Measurements from ENCODE around the gene TPP1.

The TPP1 gene

DNA sequence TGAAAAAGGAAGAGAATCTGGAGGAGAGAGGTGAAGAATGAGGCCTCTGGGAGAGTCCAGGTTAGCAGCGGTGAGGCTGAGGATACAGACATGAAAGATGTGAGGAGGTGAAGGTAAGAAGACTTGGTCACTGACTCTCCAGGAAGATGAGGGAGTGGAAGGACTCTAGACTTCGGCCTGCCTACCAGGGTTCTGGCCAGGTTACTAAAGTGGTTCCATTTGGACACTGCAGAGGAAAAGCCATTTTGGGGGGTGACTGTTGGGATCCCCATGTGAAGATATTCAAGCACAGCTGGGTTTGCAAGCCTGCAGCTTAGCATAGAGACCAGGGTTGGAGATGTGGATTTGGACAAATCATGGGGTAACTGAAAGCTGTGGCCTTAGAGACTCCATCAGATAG is 28.6 kb upstream of the TPP1 start:
- no peak for DNase-seq (ENCODE audit: low read depth in 2 of 2, low spot score in 1 of 2)

DNA sequence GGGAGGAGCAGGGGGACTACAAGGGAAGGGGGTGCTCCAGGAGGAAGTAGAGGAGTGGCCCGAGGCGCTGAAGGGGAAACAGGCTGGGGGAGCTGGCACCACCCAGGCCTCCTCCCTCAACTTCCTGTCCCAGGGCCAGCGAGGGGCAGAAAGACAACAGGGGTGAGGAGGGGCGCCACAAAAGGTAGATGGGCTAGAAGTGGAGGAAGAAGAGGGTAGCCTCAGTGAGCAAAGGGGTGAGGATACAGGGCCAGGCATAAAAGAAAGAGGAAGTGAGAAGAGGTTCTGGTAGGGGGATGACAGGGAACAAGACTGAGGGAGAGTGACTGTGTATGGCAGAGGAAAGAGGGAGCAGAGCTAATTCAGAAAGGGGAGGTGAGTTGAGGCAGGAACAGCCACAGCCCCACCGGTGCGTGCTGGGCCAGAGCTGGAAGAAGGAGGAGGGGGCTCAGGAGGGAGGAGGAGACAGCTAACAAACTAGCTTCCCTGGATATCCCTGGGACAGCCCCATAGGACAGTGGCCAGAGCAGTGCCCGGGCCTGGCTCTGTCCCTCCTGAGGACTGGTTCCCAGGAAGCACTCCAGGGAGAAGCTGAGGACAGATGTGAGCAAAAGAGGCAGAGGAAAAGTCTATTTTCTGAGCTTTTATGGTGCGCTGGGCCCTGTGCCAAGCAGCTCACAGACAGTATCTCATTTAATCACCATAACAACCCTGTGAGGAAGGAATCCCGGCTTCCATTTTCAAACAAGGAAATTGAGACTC is 27.9 kb upstream of the TPP1 start:
- no peak for DNase-seq (ENCODE audit: low read depth in 2 of 2, low spot score in 1 of 2)

DNA sequence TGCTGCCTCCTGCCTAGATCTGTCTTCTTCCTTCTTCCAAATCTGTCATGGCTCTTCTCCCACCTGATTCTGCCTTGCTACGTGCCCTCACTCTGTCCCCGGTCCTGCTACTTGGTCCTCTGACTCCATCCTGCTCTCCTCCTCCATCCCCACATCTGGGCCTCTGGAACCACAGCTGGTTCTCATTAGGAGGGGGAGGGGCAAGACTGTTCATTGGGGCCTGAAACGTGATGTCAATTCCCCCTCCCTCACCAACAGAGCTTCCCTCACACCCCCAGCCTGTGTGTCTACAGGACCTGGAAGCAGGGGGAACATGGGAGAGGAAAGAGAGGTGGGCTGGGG is 27.3 kb upstream of the TPP1 start:
- DNase-seq (ENCODE audit: low read depth in 2 of 2, low spot score in 1 of 2) = no peak

- no peak for DNase-seq (ENCODE audit: low read depth in 2 of 2, low spot score in 1 of 2)
Observed at GRCh38 chr11:6646071-6646470, 26.8 kb upstream of the TPP1 start.

GRCh38 chr11:6642957-6643356 is 23.7 kb upstream of the TPP1 start:
- no peak for DNase-seq (ENCODE audit: low read depth in 2 of 2, low spot score in 1 of 2)

DNA sequence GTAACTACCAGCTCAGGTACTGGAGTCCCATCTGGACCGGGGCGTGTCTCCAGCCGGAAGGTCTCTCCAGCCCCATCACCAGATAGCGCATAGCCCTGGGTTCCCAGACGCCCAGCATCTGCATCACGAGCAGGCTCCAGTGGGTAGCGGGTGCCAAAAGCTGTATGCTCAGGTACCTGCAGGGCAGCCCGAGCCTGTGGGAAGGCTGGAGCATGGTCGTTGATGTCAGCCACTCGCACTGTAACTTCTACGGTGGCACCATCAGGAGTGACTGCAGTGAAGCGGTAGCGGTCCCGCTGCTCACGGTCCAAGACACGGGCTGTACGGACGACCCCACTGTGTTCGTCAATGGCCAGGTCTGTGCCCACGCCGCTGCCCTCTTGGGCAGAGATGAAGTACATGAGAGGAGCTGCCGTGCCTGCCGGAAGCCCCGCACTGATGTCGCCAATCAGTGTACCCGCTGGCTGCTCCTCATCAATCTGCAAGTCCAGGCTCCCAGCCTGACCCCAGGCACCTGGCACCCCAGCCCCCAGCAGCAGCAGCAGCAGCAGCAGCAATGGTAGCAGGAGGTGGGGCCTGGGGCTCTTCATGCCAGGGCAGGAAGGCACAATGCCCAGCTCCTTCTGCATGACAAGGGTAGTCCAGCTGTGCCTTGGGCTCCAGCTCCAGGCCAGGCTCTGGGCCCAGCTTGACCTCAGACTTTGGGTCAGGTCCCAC is 21.9 kb upstream of the TPP1 start:
- no peak for DNase-seq (ENCODE audit: low read depth in 2 of 2, low spot score in 1 of 2)

GRCh38 chr11:6640036-6640984 is 21.1 kb upstream of the TPP1 start:
- no peak for DNase-seq (ENCODE audit: low read depth in 2 of 2, low spot score in 1 of 2)

DNA sequence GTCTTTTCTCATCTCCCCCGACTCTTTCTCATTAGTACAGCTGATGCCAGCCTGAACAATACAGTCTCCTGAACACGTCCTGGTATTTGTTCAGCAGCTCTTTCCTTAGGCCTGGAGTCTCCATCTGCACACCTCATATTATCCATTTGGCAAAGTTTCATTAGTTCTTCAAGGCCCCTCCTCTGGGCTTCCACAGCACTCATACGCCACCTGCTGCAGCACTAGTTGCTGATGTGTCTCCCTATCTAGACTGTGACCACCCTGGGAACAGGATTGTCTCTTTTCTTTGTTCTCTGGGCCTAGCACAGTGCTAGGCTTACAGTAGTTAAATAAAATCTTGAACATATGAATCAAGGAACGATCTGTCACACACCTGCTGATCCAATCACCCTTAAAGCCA is 19.2 kb upstream of the TPP1 start:
- no peak for DNase-seq (ENCODE audit: low read depth in 2 of 2, low spot score in 1 of 2)

GRCh38 chr11:6637871-6638270 is 18.6 kb upstream of the TPP1 start:
- no peak for DNase-seq (ENCODE audit: low read depth in 2 of 2, low spot score in 1 of 2)

GRCh38 chr11:6636480-6636879 is 17.3 kb upstream of the TPP1 start:
- DNase-seq (ENCODE audit: low read depth in 2 of 2, low spot score in 1 of 2) = no peak

DNA sequence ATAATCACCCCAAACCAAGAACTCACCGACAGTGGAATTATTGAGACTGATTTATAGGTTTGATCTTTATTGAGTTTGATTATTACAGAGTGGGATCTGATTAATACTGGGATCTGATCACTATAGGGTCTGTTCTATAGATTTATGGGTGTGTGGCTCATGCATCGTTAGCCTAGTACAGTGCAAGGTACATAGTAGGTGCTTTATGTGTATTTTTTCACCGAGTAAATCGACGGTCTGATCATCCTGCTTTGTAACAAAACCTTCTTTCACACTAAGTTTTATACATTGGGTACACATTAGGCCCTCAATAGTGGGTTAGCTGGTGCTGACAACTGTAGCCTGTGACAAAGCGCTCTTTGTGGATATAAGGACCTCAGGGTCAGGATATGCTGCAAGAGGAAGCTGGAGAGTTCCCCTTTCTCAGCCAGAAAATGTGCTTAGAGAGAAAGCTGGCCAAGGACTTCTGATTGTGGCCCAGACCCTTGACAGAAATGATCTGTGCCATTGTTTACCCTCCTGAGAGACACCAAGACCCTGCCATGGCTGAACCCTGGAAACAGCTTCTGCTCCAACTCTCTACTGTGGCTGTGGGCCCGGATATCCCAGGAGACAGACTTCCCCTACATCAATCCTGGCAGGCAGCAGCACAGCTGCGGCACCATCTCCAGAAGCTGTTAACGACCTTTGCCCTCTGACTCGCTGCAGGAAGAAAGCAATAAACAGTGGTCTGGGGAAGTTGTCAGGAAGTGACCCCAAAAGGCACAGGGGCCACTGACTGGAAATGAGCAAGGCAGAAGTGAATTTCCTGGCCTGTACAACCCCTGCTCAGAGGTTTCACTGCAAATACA is 16.1 kb upstream of the TPP1 start:
- no peak for DNase-seq (ENCODE audit: low read depth in 2 of 2, low spot score in 1 of 2)

GRCh38 chr11:6634534-6634933 is 15.3 kb upstream of the TPP1 start:
- no peak for DNase-seq (ENCODE audit: low read depth in 2 of 2, low spot score in 1 of 2)

DNA sequence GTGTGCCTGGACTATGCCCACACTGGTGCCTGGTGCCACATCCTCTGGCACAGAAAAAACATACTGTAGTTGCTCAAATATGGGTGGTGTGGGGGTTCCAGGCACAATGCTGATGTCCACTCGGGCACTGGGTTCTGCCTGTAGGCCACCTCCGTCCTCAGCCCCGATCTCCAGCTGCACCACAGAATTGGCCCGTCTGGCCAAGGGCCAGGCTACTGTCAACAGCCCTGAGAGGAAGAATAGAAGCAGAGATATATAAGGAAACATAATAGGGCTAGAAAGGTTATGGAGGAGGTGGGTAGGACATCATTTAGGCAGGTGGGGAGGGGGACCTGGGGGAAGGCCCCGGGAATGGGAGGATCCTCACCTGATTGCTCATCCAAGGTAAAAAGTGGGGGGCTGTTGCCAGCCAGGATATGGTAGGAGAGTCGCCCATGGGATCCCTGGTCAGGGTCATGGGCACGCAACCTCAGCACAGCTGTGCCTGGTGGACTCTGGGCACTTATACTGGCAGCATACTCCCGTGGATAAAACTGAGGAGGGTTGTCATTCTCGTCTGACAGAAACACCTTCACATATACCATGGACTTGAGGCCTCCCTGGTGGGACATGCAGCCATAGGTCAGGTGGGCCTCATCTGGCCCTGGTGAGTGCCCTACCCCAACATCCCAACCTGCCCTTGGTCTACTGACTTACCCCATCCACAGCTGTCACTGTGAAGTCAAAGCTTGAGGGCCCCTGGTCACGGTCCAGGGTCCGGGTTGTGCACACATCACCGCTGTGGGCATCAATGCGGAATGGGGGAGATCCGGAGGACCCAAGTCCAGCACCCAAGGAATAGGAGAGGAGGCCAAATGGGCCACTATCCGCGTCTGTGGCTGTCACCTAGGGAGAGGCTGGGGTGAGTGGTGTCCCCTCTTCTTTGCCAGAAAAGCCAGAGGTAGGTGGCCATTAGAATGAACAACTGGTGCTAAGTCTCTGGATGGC is 14.5 kb upstream of the TPP1 start:
- no peak for DNase-seq (ENCODE audit: low read depth in 2 of 2, low spot score in 1 of 2)

DNA sequence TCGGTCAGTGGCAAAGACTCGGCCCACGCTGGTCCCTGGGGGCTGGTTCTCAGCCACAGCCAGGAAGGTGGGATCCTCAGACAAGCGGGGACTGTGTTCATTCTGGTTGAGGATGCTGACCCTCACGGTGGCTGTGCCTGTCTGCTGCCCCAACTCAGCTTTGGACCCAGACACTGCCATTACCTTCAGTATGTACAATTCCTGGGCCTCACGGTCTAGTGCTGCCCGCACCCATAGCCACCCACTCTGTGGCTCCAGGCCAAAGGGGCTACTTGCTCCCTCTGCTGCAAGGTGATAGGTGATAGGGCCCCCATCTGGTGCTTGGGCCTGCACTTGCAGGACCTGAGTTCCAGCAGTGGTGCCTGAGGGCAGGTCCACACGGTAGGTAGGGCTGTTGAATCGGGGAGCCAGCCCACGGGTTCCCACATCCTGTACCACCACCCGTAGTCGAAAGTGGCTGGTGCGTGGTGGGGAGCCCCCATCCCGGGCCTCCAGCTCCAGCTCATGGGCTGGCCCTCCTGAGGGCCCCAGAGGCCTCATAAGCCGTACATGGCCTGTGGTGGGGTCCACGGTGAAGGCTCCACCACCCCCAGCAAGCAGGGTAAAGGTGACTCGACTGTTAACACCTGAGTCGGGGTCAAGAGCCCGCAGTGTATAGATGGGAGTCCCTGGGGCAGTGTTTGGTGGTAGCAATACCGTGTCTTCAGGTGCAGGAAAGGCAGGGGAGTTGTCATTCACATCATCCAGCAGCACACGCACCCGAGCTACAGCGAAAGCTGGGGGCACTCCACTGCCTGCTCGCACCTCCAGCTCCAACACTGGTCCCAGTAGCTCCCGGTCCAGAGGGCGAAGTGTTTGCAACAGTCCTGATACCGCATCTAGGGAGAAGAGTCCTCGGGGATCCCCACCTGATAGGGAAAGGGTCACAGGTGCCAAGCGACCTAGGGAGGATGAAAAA is 13.2 kb upstream of the TPP1 start:
- no peak for DNase-seq (ENCODE audit: low read depth in 2 of 2, low spot score in 1 of 2)

DNA sequence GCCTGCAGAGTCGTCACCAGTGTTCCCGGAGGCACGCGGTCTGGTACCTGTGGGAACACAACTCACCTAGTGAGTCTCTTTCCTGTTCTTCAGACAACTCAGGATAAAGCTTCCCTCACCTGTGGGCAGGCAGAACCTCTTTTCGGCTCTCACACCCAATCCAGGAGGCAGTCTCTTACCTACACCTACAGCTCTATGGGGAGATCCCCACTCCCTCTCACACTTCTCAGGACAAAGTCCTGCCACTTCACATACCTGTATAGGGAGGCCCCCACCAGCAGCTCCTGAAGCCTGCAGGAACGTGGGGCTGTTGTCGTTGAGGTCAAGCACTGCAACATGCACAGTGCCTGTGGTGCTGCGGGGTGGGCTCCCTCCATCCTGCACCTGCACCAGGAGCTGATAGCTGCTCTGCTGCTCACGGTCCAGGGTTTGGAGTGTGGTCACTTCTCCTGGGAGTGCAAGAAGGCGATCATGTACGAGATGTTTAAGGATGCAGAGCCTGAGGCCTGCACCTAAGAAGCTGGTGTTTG is 12.2 kb upstream of the TPP1 start:
- no peak for DNase-seq (ENCODE audit: low read depth in 2 of 2, low spot score in 1 of 2)

DNA sequence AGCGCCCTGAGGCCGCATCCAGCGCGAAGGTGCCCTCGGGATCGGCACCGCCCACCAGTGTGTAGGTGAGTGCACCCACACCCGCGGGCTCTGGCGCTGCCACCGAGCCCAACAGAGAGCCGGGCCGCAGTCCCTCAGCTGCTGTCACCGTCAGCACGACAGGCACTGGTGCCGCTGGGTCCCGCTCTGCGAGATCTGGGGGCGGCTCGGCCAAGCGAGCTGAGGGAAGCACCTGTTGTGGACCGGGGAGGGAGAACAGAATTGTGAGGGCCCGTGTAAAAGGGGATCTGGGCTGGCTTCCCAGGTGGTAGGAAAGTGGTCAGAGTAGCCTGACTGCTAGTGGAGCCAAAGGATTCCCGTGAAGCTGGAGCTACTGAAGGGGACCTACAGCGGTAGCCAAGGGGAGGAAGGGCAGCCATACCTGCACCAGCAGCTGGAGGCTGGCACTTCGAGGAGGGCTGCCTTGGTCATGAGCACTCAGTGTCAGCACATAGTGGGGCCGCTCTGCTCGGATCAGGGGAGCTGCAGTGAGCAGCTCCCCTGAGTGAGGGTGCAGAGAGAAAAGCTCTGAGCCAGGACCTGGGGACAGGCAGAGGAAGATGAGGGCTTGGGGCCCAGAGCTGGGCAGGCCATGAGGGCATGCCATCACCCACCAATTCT is 11.5 kb upstream of the TPP1 start:
- DNase-seq (ENCODE audit: low read depth in 2 of 2, low spot score in 1 of 2) = no peak

- DNase-seq (ENCODE audit: low read depth in 2 of 2, low spot score in 1 of 2) = no peak
Observed at GRCh38 chr11:6629892-6630631, 10.8 kb upstream of the TPP1 start.
